ENCODE measurements around the gene RFTN1. TPM values are rescaled to one million over a fixed set of nuclear protein-coding genes. Genes with fewer than 3 reads are reported as not detected.

The RFTN1 gene
- total RNA-seq, 3 donors from 2014 or later, result 6.9 to 12.6 (median 9.7) TPM

- Histone ChIP-seq H3K4me3 (no peak overlapping the region), H3K4me1 (ENCODE audit: low read depth) (peaks cover 4% of the 10 kb centered on the region), H3K36me3 (ENCODE audit: low read depth) (no peaks in the 10 kb centered on the region), H3K9me3 (no peaks in the 10 kb centered on the region)
- no peak for DNase-seq
- ATAC-seq, result no peak
- no peak for TF ChIP-seq CTCF (IDR thresholded peaks at IDR 0.05)
- intact Hi-C loops (cut with DNase I, micrococcal nuclease), result no loop called here
Observed at GRCh38 chr3:16486201-16486600, 27.3 kb downstream of the RFTN1 start.

DNA sequence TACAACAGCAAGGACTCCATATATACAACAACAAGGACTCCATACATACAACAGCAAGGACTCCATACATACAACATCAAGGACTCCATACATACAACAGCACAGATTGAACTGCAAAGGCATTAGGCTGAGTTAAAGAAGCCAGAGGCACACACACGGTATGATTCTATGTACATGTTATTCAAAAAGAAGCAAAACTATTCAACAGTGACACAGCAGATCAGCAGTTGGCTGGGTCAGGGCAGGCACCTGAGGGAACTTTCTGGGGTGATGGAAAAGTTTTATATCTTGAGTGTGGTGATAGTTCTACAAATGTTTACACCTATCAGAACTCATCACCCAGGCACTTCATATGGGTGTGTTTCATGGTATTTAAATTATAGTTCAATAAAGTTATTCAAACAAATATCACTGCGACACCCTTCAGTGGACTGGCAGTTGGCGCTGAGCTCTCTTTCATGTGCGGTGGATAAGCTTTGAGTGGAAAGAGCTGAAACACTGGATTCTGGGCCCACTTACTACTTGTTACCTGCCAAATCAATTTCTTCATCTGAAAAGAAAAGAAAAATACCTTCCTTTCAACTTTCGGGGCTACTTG is 28.0 kb downstream of the RFTN1 start:
- no peak for TF ChIP-seq CTCF (IDR thresholded peaks at IDR 0.05)
- no peak overlapping the region for H3K4me3 ChIP-seq
- peaks cover 4% of the 10 kb centered on the region for H3K4me1 ChIP-seq (ENCODE audit: low read depth)
- intact Hi-C loops (cut with DNase I, micrococcal nuclease), result no loop called here
- H3K9me3 ChIP-seq, result no peaks in the 10 kb centered on the region
- H3K36me3 ChIP-seq (ENCODE audit: low read depth), result no peaks in the 10 kb centered on the region
- no peak for DNase-seq
- ATAC-seq, result peak; percentile 55

- DNase-seq (no peak), ATAC-seq (no peak)
- no peak overlapping the region for H3K4me3 ChIP-seq
- peaks cover 4% of the 10 kb centered on the region for H3K4me1 ChIP-seq (ENCODE audit: low read depth)
- H3K36me3 ChIP-seq (ENCODE audit: low read depth), result no peaks in the 10 kb centered on the region
- intact Hi-C loops (cut with DNase I, micrococcal nuclease), result no loop called here
- no peaks in the 10 kb centered on the region for H3K9me3 ChIP-seq
- TF ChIP-seq CTCF (IDR thresholded peaks at IDR 0.05), result no peak
Observed at GRCh38 chr3:16484984-16485383, 28.5 kb downstream of the RFTN1 start.

- Histone ChIP-seq H3K4me3 (no peak overlapping the region), H3K4me1 (ENCODE audit: low read depth) (peaks cover 4% of the 10 kb centered on the region), H3K36me3 (ENCODE audit: low read depth) (no peaks in the 10 kb centered on the region), H3K9me3 (no peaks in the 10 kb centered on the region)
- no peak for TF ChIP-seq CTCF (IDR thresholded peaks at IDR 0.05)
- ATAC-seq (no peak), DNase-seq (peak in 1 of 3 donors; percentile 39)
- intact Hi-C loops (cut with DNase I, micrococcal nuclease), result no loop called here
Observed at GRCh38 chr3:16484216-16484615, 29.3 kb downstream of the RFTN1 start.

DNA sequence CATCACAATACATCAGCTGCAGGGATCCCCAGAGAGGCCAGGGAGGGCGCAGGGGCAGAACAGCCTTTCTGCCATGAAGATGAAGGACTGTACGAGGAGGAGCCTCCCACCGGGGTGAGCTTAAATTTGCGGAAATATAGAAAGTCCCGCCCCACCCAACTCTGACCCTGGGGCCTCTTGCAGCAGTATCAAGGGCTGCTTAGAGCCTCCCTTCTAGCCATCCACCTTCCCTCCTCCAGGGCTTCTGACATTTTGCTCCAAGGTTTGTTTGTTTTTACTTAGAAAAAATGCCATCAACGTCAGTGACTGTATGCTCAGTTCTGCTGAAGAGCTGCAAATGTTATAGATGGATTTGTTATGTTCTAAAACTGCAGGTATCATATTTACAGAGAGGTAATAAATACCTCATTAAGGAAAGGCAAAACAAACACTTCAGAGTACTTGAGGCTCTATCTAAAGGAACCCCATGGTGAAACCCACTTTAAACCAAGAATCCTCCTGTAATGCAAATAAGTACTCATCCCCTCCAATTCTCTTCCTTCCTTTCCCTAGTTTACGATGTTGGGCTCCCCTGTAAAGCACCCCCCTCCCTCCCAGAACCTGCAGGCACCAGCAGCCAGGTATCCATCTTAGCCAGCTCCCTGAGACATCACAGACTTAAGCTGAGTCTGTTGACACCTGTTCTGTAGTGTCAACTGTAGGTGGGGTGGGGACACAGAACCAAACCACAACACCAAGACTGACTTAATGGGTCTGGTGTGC is 30.5 kb downstream of the RFTN1 start:
- no peak for TF ChIP-seq CTCF (IDR thresholded peaks at IDR 0.05)
- peaks cover 4% of the 10 kb centered on the region for H3K4me1 ChIP-seq (ENCODE audit: low read depth)
- ATAC-seq, result peak; percentile 70

More for the DNA sequence above, 30.5 kb downstream of the RFTN1 start:
- DNase-seq, result peak; percentile 28 to 58 (median 35)
- intact Hi-C loops (cut with DNase I, micrococcal nuclease), result no loop called here
- Histone ChIP-seq H3K9me3 (no peaks in the 10 kb centered on the region), H3K4me3 (no peak overlapping the region), H3K36me3 (ENCODE audit: low read depth) (no peaks in the 10 kb centered on the region)

Data from mucosa of descending colon (tissue), 3 donors.